Fibroblast of peridontal ligament (primary cell): ENCODE data around the gene DNM2.
"Not testable (repeated sequence)": the region's sequence is repeated elsewhere in the genome, so short reads cannot be mapped to it uniquely, and the experiment has no call there.

ENCODE experiments used
- DNase-seq: peaks from one replicate; pipeline ENCODE4 v3.0.0-alpha.2; 2010; ENCODE audit errors: extremely low read depth

The DNM2 gene

GRCh38 chr19:10725415-10725814 lies 7.5 kb downstream of the DNM2 start:
- no peak for DNase-seq

GRCh38 chr19:10726268-10726667 lies 8.4 kb downstream of the DNM2 start:
- no peak for DNase-seq

GRCh38 chr19:10727685-10728201 lies 9.9 kb downstream of the DNM2 start:
- peak; percentile 45 for DNase-seq

- no peak for DNase-seq
Observed at GRCh38 chr19:10729411-10729810, 11.5 kb downstream of the DNM2 start.

GRCh38 chr19:10730932-10731331 lies 13.1 kb downstream of the DNM2 start:
- no peak for DNase-seq

- no peak for DNase-seq
Observed at GRCh38 chr19:10735741-10736140, 17.9 kb downstream of the DNM2 start.

GRCh38 chr19:10736189-10736588 lies 18.3 kb downstream of the DNM2 start:
- no peak for DNase-seq

GRCh38 chr19:10736916-10737551 lies 19.2 kb downstream of the DNM2 start:
- no peak for DNase-seq

GRCh38 chr19:10737722-10738121 lies 19.8 kb downstream of the DNM2 start:
- no peak for DNase-seq

GRCh38 chr19:10740798-10741197 lies 22.9 kb downstream of the DNM2 start:
- no peak for DNase-seq

GRCh38 chr19:10742476-10742875 lies 24.6 kb downstream of the DNM2 start:
- DNase-seq: no peak

GRCh38 chr19:10744253-10744798 lies 26.4 kb downstream of the DNM2 start:
- DNase-seq: no peak

- no peak for DNase-seq
Observed at GRCh38 chr19:10744801-10745293, 27.0 kb downstream of the DNM2 start.

GRCh38 chr19:10746437-10746836 lies 28.6 kb downstream of the DNM2 start:
- not testable (repeated sequence) for DNase-seq

- DNase-seq: no peak
Observed at GRCh38 chr19:10747271-10747670, 29.4 kb downstream of the DNM2 start.

GRCh38 chr19:10747674-10748073 lies 29.8 kb downstream of the DNM2 start:
- no peak for DNase-seq

- no peak for DNase-seq
Observed at GRCh38 chr19:10748195-10748926, 30.5 kb downstream of the DNM2 start.

GRCh38 chr19:10748927-10749434 lies 31.1 kb downstream of the DNM2 start:
- DNase-seq: peak; percentile 8

GRCh38 chr19:10749435-10750384 lies 31.8 kb downstream of the DNM2 start:
- no peak for DNase-seq

GRCh38 chr19:10751109-10751953 lies 33.5 kb downstream of the DNM2 start:
- no peak for DNase-seq
